GM19438 (cell line): ENCODE results near the gene FOXP1.

Experiments
- ATAC-seq: cut with Tn5 transposase; IDR thresholded peaks from one replicate; pipeline ENCODE4 v1.9.1; 2021; ENCODE audit warnings: low read depth; ENCODE audit not compliant: unreplicated experiment

Gene FOXP1

DNA sequence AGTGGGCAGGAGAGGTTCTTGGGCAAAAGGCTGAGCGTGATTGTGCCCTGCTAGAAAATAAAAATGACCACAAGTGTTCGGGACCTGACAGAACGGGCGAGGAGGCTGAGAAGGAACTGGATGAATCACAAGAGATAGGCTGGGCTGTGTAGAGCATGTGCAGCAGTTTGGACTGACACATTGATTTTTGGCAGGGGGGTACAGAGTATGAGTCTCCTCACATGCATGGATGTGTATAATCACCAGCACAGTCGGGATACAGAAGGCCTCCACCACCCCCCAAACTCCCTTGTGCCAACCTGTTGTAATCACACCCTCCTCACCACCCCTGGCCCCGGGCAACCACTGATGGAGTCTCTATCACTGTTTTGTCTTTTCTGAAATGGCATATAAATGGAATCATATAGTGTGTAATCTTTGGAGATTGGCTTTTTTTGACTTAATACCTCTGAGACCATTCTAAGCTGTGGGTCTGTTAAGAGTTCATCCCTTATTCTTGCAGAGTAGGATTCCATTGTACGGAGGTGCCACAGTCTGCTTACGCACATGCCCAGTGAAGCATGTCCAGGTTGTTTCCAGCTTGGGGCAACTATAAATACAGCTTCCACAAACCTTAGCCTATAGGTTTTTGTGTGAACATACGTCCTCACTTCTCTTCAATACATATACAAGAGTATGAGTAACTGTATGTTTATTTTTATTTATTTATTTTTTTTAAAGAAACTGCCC, 438.8 kb downstream of the FOXP1 start:
- no peak for ATAC-seq

DNA sequence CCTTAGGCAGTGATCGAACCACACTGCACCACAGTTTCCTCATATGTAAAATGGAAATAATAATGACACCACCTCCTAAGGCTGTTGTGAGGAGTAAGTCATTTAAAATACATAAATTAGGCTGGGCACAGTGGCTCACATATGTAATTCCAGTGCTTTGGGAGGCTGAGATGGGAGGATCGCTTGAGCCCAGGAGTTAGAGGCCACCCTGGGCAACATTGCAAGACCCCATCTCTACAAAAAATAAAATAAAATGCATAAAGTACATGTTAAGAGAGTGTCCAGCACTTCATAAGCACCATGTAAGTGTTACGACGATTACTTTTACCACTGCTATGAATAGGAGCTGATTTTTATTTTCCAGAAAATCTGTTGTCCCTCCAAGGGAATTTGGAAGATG, 440.0 kb downstream of the FOXP1 start:
- no peak for ATAC-seq

DNA sequence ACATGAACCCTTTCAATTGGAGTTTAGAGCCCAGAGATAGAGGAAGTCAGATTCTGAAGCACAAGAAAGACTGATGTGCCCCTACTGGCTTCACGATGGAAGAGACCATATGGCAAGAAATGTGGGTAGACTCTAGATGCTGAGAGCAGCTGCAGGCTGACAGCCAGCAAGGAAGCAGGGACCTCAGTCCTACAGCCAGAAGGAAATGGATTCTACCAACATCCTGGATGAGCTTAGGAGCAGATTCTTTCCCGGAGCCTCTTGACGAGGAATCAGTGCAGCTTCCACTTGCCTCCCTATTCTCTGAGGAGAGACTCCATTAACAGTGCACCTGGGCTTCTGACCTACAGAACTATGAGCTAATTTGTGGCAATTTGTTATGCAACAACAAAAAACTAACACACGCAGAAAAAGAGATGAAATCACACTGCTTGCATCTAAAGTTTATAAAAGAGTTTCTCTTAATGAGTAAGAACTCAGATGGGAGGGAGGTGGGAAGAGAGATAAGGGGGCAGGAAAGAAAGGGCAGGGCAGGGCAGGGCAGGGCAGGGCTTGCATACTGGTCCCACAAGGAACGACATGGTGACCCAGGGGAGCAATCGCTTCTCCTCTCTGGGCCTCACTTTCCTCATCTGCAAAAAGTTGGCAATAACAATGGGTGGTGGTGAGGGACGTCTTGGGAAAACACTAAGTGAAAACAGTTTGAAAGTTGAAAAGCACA, 440.9 kb downstream of the FOXP1 start:
- no peak for ATAC-seq

DNA sequence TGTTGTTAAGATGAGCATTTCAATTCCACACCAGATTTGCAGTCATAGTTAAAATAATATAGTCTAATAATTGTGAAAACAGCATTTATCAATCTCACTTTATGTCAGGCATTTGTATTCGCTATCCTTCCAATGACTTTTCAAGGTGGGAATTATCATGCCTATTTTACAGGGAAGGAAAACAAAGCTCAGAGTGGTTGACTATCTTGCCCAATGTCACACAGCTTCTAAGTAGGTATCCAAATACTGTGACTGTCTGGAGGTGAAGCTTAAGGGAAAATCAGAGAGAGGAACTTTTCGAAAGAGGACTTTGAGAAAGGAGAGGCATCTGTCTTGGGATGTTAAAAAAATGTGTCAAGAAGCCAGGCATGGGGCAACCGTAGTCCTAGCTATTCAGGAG, 443.1 kb downstream of the FOXP1 start:
- no peak for ATAC-seq

DNA sequence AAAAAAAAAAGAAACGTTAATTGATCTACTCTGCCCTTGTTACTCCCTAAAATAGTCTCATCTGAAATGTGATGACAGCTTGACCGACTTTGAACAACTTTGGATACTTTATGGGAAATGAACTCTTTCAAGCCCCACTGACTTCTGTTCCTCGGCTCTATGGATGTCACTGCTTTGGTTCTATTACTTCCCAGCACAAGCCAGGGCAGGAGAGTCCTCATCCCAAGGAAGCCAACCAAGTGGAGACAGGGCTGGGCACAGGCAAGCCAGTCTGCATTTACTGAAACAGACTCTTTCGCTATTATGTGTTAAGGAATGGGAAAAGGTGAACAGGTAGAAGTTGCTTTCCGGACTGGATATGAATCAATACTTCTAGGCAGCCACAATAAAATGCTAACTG, 444.0 kb downstream of the FOXP1 start:
- no peak for ATAC-seq

DNA sequence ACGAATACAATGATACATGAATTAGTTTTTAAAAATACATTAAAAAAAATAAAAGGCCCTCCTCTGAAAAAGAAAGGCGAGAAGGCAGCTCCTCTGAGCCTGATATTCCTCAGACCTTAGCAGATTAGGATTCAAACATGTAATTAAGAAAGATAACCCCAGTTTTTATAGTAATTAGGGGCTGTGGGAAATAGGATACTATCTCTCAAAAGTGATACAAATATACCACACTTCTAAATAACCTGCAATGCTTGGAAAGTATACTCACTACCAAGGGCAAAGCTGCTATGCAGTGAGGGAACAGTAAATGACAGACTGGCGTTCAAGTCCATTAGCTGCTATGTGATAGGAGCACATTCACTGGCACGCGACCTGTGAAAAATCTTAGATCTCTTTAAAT, 445.1 kb downstream of the FOXP1 start:
- no peak for ATAC-seq

DNA sequence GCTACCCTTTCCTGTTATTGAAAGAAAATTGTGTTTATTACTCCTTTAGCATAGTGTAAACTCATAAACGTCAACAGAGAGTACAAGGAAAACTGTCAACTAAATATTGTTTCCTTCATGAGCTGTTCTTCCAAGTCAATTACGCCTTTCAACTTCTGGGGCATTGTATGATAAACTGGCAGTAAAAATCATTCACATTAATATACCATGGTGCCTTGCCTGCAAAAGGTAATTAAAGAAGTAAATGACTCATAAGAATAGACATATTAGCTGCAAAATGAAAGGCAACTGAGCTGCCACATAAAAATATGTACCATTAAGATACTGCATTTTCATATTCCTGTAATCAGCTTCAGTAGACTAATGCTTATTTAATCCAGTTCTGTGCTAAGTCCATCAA, 447.3 kb downstream of the FOXP1 start:
- no peak for ATAC-seq

DNA sequence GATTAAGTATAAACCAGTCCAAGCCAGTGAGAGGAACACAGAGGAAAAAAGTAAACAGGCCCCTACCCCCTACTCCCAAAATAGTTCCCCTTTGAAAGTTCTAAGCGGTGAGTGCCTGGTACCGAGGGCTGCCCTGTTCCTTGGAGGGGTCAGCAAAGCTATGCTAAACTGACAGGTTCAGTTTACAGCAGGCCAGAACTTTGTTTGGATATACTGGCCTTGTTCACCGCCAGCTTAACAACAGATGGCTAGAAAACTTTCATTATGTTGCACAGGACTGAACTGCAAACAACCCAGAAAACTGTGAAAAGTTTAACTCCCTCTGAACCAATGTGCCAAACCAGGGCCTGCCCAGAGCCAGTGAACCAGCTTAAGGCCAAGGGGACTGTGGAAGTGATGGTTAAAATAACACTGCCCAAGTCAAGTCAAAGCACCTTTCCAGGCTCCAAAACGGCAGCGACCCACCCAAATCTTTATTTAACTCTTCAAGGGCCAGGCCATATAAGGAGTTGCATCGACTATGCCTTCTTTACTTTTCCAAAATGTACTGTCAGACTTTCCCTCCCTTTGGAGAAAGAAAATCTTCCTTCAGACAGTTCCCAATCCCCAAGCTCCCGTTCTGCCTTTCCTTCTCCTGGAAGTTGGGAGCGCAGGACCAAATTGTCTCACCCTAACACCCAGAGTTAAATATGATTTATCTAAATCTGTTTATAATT, 448.0 kb downstream of the FOXP1 start:
- ATAC-seq = no peak

DNA sequence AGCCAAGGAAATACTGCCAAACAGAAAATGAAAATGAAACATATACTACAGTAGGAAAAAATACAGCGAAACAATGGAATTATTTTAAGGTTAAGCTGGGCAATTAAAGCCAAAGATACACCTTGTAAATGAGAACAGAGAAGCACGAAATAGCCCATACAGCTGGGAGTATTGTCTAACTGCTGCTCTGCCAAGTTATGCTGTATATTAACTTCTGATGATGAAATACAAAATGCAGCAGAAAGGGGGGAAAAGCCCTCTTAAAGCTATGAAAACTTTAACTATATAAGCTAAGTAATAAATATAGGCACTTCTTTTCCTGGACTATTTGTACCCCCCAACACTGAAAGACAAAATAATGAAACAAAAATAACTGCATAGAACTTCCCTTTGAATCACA, 449.0 kb downstream of the FOXP1 start:
- ATAC-seq = no peak

DNA sequence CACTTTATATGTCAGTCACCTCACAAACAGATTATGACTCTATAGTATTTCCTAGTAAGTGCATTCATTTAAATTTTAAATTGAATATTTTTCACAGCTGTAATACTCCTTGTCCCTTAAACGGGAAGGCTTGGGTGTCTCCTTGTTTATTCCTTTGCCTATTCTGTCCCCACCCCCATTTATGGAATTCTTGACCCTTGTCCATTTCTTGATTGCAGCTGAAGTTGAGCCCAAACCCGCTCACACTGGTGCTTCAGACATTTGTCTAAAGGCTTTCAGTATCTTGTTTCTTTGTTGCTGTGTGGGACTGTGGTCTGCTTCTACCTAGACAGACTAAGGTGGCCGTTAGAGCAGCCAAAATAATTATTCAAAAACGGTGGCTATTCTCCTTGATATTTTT, 449.7 kb downstream of the FOXP1 start:
- no peak for ATAC-seq

DNA sequence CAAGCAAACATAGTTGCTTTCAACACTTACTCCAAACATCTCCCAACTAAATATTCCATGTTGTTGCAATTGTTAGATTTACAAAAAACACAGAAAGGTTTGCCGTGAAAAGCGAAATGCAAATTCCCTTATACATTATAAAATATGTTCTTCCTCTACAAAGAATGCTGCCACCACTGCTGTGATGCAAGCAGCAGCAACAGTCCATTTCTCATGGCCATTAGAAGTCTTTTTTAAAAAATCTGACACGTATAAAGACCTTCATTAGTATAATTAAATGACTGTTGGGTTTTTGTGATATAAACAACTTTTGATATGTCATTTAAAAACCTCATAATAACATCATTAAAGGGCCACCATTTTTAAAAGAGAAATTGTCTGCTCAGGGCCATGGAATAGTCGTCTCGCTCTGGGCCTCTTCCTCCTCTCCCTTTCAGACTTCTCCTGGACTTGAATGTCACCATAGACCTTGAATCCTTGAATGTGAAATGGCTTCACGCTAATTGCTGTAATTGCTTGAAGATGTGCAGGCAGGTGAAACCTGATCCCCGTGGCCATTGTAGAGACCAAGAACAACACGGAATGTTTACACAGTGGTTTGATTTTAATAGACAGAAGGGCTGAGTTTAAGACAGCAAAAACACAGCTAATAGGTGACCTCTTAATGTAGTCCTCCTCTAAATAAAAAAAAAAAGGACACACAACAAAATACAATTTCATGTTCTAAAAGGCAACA, 450.4 kb downstream of the FOXP1 start:
- ATAC-seq = no peak

DNA sequence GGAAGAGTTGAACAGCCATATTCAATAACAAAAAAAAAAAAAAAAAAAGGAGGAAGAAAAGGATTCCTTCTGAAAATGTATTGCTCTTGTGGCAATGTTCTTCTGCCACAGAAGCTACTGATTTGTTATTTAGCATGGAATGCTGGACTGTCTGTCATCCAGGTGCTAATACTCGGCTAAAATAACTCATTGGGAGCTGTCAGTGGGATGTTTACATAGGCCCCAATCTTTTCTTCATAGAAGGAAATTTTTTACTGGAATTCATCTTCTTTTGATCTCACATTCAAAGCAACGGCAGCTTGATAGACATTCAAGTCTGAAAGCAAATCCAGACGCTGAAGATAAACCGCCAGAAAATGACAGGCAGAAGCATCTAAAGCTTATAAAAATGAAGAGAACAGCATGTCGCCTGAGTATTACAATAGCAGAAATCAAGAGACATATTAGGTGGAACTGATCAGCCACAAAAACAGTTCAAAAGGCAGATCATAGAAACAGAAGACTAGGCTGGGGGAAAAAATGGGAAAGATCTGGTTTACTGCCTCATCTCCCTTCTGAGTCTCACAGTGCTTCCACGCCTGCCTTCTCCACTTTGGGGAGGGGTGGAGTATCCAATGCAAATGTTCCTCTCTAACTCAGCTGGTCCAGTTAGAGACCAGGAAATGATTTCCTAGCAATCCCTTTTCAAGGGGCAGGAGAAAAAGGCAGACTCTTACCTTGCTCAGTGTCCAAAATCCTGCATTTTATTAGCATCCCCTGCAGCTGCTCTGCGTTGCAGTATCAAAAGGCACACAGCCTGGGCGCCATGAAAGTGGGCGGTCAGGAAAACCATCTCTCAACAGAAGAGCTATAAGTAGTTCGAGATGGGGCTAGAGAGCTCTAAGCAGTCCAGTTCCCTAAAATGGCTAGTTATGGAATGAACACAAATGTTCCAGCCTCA, 451.9 kb downstream of the FOXP1 start:
- no peak for ATAC-seq

DNA sequence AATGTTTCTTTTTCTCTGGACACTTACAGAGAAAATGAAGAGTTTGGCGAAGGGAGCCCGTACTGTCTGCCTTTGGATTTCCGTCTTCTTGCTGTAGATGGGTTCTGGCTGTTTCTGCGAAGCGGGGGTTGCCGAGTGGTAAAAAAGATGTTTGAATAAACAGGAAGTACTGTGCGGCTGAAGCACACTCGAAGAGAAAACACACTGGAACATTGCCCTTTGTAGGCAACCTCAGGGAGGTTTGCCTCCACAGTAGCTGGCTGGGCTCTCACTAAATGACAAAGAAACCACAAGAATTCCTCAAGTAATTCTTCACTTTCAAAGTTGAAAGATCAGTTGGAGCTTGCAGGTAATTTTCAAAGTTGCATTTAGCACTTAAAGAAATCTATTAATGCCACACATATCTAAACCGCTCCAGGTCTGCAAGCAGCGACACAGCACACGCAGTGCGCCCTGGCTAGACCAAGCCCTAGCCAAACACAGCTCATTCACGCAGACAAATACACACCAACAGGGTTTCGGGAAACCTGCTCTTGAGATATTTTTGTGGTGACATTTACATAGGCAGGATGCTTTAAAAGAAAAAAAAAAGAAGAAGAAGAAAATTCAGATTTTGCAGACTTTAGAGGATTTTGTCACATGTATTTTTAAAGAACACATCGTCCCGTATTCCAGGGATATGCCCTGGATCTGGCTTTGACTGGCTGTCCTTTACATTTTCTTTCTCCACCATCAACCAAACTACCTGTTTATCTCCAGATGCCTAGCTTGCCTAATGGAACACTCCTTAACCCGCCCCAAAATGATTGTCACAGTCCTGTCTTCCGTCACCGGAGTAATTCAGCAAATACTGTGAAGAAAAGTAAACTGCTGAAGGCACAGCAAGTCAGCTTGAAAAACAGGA, 452.8 kb downstream of the FOXP1 start:
- ATAC-seq = peak; percentile 82

DNA sequence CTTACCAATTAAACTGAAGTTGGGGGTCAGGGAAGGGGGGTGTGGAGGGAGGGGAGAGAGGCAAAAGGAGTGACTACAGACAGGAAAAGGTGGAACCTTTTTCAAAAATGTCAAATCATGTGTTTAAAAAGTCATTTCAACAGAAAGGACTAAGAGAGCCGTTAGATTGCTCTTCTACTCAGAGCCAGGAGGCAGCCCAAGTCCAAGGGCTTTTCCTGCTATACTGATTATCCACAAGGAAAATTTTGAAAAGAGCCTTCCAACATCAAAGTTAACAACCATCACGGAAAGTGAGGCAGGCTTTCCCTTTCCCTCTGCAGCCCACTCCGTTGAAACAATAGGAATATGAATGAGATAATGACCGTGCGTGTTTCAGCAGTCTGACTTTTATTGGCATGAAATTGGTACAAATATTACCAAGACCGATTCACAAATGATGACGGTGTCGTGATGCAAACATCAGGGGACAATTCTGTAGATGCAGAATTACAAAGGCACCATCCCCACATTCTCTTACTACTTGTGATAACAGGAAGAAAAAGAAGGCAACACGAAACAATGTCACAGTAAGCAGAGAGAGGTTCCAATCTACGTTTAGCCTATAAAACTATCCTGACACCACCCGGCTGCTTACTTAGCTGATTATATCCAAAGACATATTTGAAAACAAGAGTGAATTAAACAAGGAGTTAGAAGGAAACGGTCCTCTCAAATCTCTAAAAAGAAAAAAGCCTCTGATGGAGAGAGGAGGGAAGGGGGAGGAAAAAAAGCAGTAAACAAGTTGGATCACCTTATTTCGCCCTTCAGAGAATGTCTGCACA, 453.7 kb downstream of the FOXP1 start:
- ATAC-seq = peak; percentile 19

DNA sequence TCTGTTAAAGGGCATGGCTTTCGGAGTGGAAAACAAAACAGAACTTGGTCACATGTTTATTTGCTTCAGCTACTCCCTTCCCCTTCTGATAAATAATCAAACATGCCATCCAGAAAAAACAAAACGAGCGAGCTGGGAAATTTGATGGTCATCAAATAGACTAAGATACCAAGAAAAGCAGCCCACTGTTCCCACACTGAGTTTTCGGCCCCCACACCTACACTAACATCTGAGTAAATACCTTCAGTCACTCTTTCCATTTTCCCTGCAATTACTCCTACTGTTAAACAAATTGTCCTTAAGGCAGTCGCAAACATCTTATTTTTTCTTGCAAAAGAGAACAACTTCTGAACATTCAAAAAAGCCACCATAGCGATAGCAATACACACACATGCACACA, 454.6 kb downstream of the FOXP1 start:
- no peak for ATAC-seq

DNA sequence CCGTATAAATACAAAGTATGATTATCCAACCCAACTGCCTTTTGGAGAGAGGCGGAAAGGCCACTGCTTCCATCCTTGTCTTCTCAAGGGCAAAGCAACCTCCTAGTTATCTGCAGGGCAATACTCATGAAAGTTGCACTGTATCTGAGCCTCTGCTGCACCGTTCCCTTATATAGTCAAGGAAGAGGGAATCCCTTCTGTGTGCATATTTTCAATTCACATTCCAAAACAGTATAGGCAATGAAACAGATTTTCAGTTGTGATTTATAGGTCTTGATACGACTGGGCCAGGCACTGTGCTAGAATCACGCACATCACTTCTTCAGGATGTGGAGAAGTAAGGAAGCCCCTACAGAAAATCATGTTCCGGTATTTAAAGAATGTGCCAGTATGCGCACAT, 455.7 kb downstream of the FOXP1 start:
- ATAC-seq = no peak

DNA sequence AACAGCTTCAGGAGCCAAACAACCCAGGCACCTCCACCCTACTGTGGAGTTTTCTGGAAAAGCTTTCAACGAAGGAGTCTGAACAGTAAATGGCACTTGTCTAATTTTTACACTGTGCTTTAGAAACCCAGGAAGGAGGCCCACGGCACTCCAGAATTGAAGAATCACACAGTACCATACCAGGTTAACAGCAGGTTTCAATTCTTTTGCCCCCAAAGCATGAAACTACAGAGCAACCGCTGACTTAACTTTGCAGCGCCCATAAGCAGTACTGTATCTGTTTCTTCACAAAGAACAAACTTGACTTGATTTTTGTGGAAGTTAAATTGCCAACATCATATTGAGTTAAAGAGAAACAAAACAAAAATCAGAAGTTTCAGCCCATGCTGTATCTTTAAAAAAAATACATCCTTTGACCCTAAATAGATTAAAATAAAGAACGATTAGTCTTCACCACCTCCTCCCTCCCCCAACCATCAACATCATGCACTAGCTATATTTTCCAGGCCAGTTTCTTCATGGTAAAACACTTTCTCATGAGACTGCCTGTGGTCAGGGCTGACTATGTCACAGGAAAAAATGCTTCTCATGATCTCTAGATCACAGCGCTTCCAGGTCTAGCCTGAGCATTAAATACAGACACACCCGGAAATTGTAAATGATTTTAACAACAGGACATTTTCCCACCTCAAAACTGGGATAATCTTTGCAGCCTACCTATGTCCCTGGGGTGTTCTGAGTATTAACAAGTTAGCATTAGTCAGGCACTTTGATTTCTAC, 456.3 kb downstream of the FOXP1 start:
- no peak for ATAC-seq
